Vagina (tissue), 2 donors: Measurements from ENCODE around the gene ZFX.

Experiments
- POLR2A ChIP-seq, 2 donors: fragments of 450-650 bp; IDR thresholded peaks; one replicate each; pipeline ENCODE4 v1.6.1; 2017; ENCODE audit warnings: antibody characterized with exemption in 2 of 2, mild to moderate bottlenecking in 2 of 2, moderate library complexity in 2 of 2
- TF ChIP-seq, protein P1 (sequence below), 3 experiments: fragments of 450-650 bp in 2 of 3; fragments of 200-600 bp in 1 of 3; sonication (generic) in 1 of 3; IDR thresholded peaks; one replicate each; pipeline ENCODE4 v1.5.1; 2017 to 2019; ENCODE audit warnings: antibody characterized with exemption in 3 of 3, mild to moderate bottlenecking in 2 of 3, moderate library complexity in 2 of 3

DNA sequence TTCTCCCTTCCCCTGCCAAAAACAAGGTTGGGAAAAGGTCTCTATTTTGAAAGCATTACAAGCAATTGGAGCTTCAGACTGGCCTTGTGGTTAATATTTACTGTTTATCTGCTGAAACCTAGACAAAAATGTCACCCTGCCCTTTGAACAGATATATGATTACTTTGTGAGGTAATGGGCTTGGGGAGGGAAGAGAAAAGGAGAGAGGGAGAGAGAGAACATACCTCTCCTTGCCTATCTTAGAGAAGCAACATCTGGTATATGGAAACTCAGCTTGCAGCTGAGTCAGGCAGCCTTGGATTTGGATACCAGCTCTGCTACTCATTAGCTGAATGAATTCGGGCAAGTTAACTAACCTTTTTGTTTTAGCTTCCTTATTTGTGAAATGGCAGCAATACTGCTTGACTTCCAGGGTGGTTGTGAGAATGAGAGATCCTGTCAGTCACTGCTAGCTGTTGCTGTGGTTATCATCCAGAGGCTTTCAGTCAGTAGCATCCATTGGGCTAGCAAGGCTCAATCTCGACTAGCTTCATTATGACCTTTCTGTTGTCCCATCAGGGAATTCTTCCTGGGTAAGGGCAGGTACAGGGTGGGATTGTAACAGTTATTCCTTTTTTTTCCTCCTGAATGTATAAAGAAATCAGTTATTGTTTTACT lies 41.1 kb downstream of the ZFX start:
- TF ChIP-seq, protein P1, sequence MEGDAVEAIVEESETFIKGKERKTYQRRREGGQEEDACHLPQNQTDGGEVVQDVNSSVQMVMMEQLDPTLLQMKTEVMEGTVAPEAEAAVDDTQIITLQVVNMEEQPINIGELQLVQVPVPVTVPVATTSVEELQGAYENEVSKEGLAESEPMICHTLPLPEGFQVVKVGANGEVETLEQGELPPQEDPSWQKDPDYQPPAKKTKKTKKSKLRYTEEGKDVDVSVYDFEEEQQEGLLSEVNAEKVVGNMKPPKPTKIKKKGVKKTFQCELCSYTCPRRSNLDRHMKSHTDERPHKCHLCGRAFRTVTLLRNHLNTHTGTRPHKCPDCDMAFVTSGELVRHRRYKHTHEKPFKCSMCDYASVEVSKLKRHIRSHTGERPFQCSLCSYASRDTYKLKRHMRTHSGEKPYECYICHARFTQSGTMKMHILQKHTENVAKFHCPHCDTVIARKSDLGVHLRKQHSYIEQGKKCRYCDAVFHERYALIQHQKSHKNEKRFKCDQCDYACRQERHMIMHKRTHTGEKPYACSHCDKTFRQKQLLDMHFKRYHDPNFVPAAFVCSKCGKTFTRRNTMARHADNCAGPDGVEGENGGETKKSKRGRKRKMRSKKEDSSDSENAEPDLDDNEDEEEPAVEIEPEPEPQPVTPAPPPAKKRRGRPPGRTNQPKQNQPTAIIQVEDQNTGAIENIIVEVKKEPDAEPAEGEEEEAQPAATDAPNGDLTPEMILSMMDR (IDR thresholded peaks at IDR 0.05) = no peak
- no peak for TF ChIP-seq POLR2A (IDR thresholded peaks at IDR 0.05)
